Left lung (tissue), 10 donors: ENCODE results near the gene NOL4. TPM values are rescaled to one million over a fixed set of nuclear protein-coding genes. Genes with fewer than 3 reads are reported as not detected.

ENCODE experiments used
- ATAC-seq: fragments of 200-7000 bp; cut with Tn5 transposase; one replicate; pipeline ENCODE4 v1.9.1; 2020; ENCODE audit warnings: moderate library complexity
- DNase-seq, 4 donors: peaks; one replicate each; pipeline ENCODE4 v3.0.0-alpha.2; 2013 to 2020
- H3K27ac ChIP-seq, 2 donors: fragments of 200-600 bp; sonication (generic) in 1 of 2; one replicate each; pipeline versions ENCODE4 v1.5.0 to v1.8.0; 2020 to 2021
- H3K27me3 ChIP-seq, 2 donors: fragments of 200-600 bp; sonication (generic) in 1 of 2; one replicate each; pipeline versions ENCODE4 v1.5.0 to v1.8.0; 2020 to 2021
- H3K36me3 ChIP-seq, 2 donors: fragments of 200-600 bp; sonication (generic) in 1 of 2; one replicate each; pipeline versions ENCODE4 v1.5.0 to v1.8.0; 2020 to 2021
- H3K4me1 ChIP-seq, 2 donors: fragments of 200-600 bp; one replicate each; pipeline ENCODE4 v1.8.0; 2021
- H3K4me3 ChIP-seq, 2 donors: fragments of 200-600 bp; sonication (generic) in 1 of 2; one replicate each; pipeline versions ENCODE4 v1.5.0 to v1.8.0; 2020 to 2021; ENCODE audit warnings: mild to moderate bottlenecking in 1 of 2
- H3K9me3 ChIP-seq, 2 donors: fragments of 200-600 bp; sonication (generic) in 1 of 2; one replicate each; pipeline versions ENCODE4 v1.5.0 to v1.8.0; 2020 to 2021
- CTCF ChIP-seq, 2 donors: fragments of 200-600 bp; sonication (generic) in 1 of 2; IDR thresholded peaks; one replicate each; pipeline versions ENCODE4 v1.5.0 to v1.8.0; 2021; ENCODE audit warnings: antibody characterized with exemption in 2 of 2
- intact Hi-C, 2 donors: fragments of 100-400 bp; cut with DNase I; formaldehyde crosslinking; loops; one replicate each; pipeline versions ENCODE4 v1.11.2 to v1.14.2; 2022
- polyA plus RNA-seq, 6 donors: library from polyadenylated mRNA; unstranded; fragments of 120-200 nt; gene quantifications; one replicate each; pipeline ENCODE4 v1.2.1, GENCODE V29; 2013; ENCODE audit not compliant: insufficient read length in 6 of 6
- total RNA-seq, 2 donors: library from RNA; stranded (reverse); fragmentation: NEBNext Ultra II Directional; extraction: Animal tissue kit (Norgen Biotek cat#: 25700); gene quantifications; one replicate each; pipeline ENCODE4 v1.2.1, GENCODE V29; 2021
- donor health status: DM: no; HTN: yes; CAD: no.
- donor health status: DM: no; HTN: no; CAD: no.

Gene NOL4
- total and polyA plus RNA-seq, 8 donors: 1.1 to 3.2 (median 1.8) TPM; not detected in 2

- TF ChIP-seq CTCF (IDR thresholded peaks at IDR 0.05): no peak
- intact Hi-C loops: loop anchor here in 1 of 2 donors (10.0 kb wide), 1 partner anchor 595 kb away; no protein-coding TSS in a partner anchor
Measured at GRCh38 chr18:34220081-34220815, 4.5 kb downstream of the NOL4 start.

GRCh38 chr18:34219651-34220050, 5.1 kb downstream of the NOL4 start:
- H3K27ac ChIP-seq: no peak overlapping the region
- H3K4me3 ChIP-seq: no peak overlapping the region
- peaks cover 5 to 16% of the 10 kb centered on the region in 2 donors for H3K4me1 ChIP-seq
- H3K27me3 ChIP-seq: peaks cover 37 to 52% of the 10 kb centered on the region in 2 donors
- intact Hi-C loops: loop anchor here in 1 of 2 donors (10.0 kb wide), 1 partner anchor 595 kb away; no protein-coding TSS in a partner anchor
- H3K36me3 ChIP-seq: no peaks in the 10 kb centered on the region
- no peak for ATAC-seq
- TF ChIP-seq CTCF (IDR thresholded peaks at IDR 0.05): no peak
- H3K9me3 ChIP-seq: no peaks in the 10 kb centered on the region
- peak in 1 of 4 donors; percentile 37 for DNase-seq

More at GRCh38 chr18:34220081-34220815, 4.5 kb downstream of the NOL4 start:
- no peak overlapping the region for H3K4me3 ChIP-seq
- no peaks in the 10 kb centered on the region for H3K36me3 ChIP-seq
- H3K27me3 ChIP-seq: peaks cover 43 to 58% of the 10 kb centered on the region in 2 donors
- DNase-seq (no peak), ATAC-seq (no peak)
- no peak overlapping the region for H3K27ac ChIP-seq
- H3K9me3 ChIP-seq: no peaks in the 10 kb centered on the region
- peaks cover 5 to 17% of the 10 kb centered on the region in 2 donors for H3K4me1 ChIP-seq

- Histone ChIP-seq H3K36me3 (no peaks in the 10 kb centered on the region), H3K9me3 (no peaks in the 10 kb centered on the region), H3K27ac (no peak overlapping the region), H3K4me1 (no peaks in the 10 kb centered on the region), H3K4me3 (no peak overlapping the region), H3K27me3 (no peaks in the 10 kb centered on the region)
- ATAC-seq (no peak), DNase-seq (no peak)
- intact Hi-C loops: no loop called here
- no peak for TF ChIP-seq CTCF (IDR thresholded peaks at IDR 0.05)
Measured at GRCh38 chr18:34212511-34212910, 12.2 kb downstream of the NOL4 start.

- ATAC-seq: no peak
- intact Hi-C loops: no loop called here
- Histone ChIP-seq H3K27ac (no peak overlapping the region), H3K9me3 (no peaks in the 10 kb centered on the region), H3K36me3 (no peaks in the 10 kb centered on the region), H3K4me1 (no peaks in the 10 kb centered on the region), H3K27me3 (no peaks in the 10 kb centered on the region), H3K4me3 (no peak overlapping the region)
- DNase-seq: no peak
- TF ChIP-seq CTCF (IDR thresholded peaks at IDR 0.05): no peak
Measured at GRCh38 chr18:34207344-34207851, 17.3 kb downstream of the NOL4 start.

- no peaks in the 10 kb centered on the region for H3K27me3 ChIP-seq
- H3K36me3 ChIP-seq: no peaks in the 10 kb centered on the region
- intact Hi-C loops: no loop called here
- no peak for DNase-seq
- no peak overlapping the region for H3K4me3 ChIP-seq
- no peaks in the 10 kb centered on the region for H3K4me1 ChIP-seq
- no peaks in the 10 kb centered on the region for H3K9me3 ChIP-seq
- no peak for ATAC-seq
- no peak overlapping the region for H3K27ac ChIP-seq
- no peak for TF ChIP-seq CTCF (IDR thresholded peaks at IDR 0.05)
Measured at GRCh38 chr18:34203866-34204265, 20.8 kb downstream of the NOL4 start.
